ENCODE data around the gene TAF4B.
"Not testable (repeated sequence)": the region's sequence is repeated elsewhere in the genome, so short reads cannot be mapped to it uniquely, and the experiment has no call there.

Gene TAF4B

GRCh38 chr18:26376105-26376504 is 149.9 kb downstream of the TAF4B start:
- TF ChIP-seq, protein P1, sequence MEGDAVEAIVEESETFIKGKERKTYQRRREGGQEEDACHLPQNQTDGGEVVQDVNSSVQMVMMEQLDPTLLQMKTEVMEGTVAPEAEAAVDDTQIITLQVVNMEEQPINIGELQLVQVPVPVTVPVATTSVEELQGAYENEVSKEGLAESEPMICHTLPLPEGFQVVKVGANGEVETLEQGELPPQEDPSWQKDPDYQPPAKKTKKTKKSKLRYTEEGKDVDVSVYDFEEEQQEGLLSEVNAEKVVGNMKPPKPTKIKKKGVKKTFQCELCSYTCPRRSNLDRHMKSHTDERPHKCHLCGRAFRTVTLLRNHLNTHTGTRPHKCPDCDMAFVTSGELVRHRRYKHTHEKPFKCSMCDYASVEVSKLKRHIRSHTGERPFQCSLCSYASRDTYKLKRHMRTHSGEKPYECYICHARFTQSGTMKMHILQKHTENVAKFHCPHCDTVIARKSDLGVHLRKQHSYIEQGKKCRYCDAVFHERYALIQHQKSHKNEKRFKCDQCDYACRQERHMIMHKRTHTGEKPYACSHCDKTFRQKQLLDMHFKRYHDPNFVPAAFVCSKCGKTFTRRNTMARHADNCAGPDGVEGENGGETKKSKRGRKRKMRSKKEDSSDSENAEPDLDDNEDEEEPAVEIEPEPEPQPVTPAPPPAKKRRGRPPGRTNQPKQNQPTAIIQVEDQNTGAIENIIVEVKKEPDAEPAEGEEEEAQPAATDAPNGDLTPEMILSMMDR (IDR thresholded peaks at IDR 0.05; ENCODE audit: extremely low read depth, missing control alignments), result no peak
- no peak for DNase-seq (ENCODE audit: low spot score)

- TF ChIP-seq, protein P1 (IDR thresholded peaks at IDR 0.05; ENCODE audit: extremely low read depth, missing control alignments), result no peak
- no peak for DNase-seq (ENCODE audit: low spot score)
These were observed 152.5 kb downstream of the TAF4B start for GRCh38 chr18:26378701-26379100.

- DNase-seq (ENCODE audit: low spot score), result not testable (repeated sequence)
These were observed 155.3 kb downstream of the TAF4B start for GRCh38 chr18:26381555-26381954.

- DNase-seq (ENCODE audit: low spot score), result peak; percentile 41
- TF ChIP-seq, protein P1 (IDR thresholded peaks at IDR 0.05; ENCODE audit: extremely low read depth, missing control alignments), result peak; percentile 28
These were observed 157.4 kb downstream of the TAF4B start for GRCh38 chr18:26383454-26384270.

- DNase-seq (ENCODE audit: low spot score), result no peak
- TF ChIP-seq, protein P1 (IDR thresholded peaks at IDR 0.05; ENCODE audit: extremely low read depth, missing control alignments), result no peak
These were observed 159.8 kb downstream of the TAF4B start for GRCh38 chr18:26386002-26386401.

DNA sequence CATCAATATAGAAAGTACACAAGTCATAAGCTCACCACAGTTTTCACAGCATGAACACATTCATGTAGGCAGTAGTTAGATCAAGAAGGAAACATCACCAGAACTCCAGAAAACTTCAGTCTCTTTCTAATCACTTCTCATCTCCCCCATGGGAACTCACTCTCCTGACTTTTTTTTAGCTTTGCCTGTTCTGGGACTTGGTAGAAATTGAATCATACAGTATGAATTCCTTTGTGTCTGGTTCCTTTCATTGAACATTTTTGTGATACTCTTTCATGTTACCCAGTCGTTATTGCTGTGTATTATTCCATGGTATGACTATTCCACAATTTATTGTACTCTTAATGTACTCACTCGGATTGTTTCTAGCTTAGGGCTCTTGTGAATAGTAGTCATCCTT is 160.2 kb downstream of the TAF4B start:
- TF ChIP-seq, protein P1 (IDR thresholded peaks at IDR 0.05; ENCODE audit: extremely low read depth, missing control alignments), result no peak
- DNase-seq (ENCODE audit: low spot score), result no peak

DNA sequence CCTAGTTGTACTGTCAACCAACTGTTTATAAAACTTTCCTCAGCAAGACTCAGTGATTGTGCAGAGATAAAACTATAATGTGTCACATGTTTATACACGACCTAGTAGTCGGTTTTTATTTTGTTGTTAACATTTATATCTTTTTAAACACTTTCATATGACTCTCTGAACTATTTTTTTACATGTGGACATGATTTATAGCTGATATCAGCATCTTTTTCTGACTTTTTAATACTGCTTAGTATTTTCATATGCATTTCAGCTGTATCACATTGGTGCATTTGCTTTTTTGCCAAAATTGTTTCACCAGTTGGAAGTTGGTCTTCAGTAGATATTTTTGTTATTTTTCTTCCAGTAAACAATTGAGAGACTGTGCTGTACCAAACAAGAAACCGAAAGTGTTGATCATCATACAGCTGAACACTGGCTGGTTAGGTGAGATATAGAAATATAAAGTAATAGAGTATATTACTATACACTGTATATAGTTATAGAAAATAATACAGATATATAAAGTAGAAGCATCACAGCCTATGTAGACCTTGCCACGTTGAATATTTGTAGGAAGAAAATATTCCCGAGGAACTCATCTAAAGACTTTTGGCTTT is 167.9 kb downstream of the TAF4B start:
- TF ChIP-seq, protein P1 (IDR thresholded peaks at IDR 0.05; ENCODE audit: extremely low read depth, missing control alignments), result no peak

More for the DNA sequence above, 167.9 kb downstream of the TAF4B start:
- no peak for DNase-seq (ENCODE audit: low spot score)

All from GM20000 (cell line).